Erythroblast (primary cell): ENCODE results near the gene NFIL3.

Experiments
- GATA1 ChIP-seq: IDR thresholded peaks from 2 replicates; pipeline ENCODE4 v1.6.1; 2011; ENCODE audit warnings: low read depth, mild to moderate bottlenecking, control low read depth, low read length, moderate library complexity
- POLR2A ChIP-seq: IDR thresholded peaks from 2 replicates; pipeline ENCODE4 v1.6.1; 2011; ENCODE audit warnings: mild to moderate bottlenecking, low read length

DNA sequence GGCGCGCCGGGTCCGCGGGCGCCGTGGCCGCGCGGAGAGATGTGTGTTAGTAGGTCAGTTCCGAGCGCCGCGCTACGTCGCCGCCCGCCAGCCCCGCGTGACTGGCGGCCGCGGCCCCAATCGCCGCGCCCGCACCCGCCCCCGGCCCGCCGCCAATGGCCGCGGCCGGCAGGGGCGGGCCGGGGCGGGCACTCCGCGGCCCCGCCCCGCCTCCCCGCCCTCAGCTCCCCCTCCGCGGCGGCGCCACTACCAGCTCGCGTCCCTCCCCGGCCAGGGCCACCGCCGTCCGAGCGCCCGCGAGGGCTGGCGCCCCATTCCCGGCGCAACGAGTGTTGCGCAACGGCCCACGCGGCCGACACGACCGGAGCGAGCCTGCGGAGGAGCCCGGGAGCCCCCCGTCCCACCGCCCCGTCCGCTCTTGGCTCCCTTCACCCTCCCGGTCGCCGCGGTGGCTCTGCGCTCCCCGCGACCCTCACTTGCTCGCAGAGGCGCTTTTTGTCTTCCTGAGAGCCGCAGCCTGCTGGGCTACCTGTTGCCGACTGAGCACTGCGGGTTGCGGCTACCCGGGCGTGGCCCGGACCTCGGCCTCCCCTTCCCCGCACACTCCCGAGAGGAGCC, at the start of gene NFIL3:
- TF ChIP-seq POLR2A (no peak), GATA1 (no peak)
